HCT116 (cell line): ENCODE measurements around the gene SART1. TPM values are rescaled to one million over a fixed set of nuclear protein-coding genes. Genes with fewer than 3 reads are reported as not detected.

Experiments used
- ATAC-seq: fragments of 200-7000 bp; cut with Tn5 transposase; 2 replicates; pipeline ENCODE4 v1.9.1; 2020; ENCODE audit warnings: mild to moderate bottlenecking, moderate library complexity
- BruUV-seq: library from RNA; stranded (reverse); fragments of 400-500 nt; replicated peaks from 2 replicates; lab custom pipeline; 2021; lab: Mats Ljungman, UMichigan
- CTCF ChIA-PET: fragments of 300-600 bp; sonication (Branson Sonifier 250); formaldehyde crosslinking; loops from one replicate; lab custom pipeline; 2021; ENCODE audit warnings: antibody characterized with exemption; lab: Charles Lee
- POLR2A ChIA-PET: fragments of 300-600, 350-600 bp; sonication (Branson Sonifier 250); formaldehyde crosslinking; loops from one replicate; lab custom pipeline; 2021; ENCODE audit warnings: antibody characterized with exemption; lab: Charles Lee
- RAD21 ChIA-PET, 2 experiments: fragments of 300-600 bp; sonication (Branson Sonifier 250); formaldehyde crosslinking; loops; one replicate each; lab custom pipeline; 2023; ENCODE audit warnings: low total read pairs in 2 of 2; ENCODE audit not compliant: uncharacterized antibody in 2 of 2, unreplicated experiment in 2 of 2, low non-redundant PET in 1 of 2; lab: Charles Lee
- DNase-seq: peaks from one replicate; pipeline ENCODE4 v3.0.0-alpha.2; 2010; ENCODE audit warnings: low read depth, low spot score
- H2AFZ ChIP-seq: fragments of 200-600 bp; shearing (Covaris generic), sonication (generic); 2 replicates; pipeline ENCODE4 v1.6.1; 2017; ENCODE audit warnings: low read depth, mixed run types, mixed read lengths, antibody characterized with exemption, low read length; ENCODE audit not compliant: poor library complexity, severe bottlenecking
- H3K27ac ChIP-seq: 2 replicates; pipeline ENCODE4 v1.5.1; 2012; ENCODE audit warnings: low read depth, low read length
- H3K27me3 ChIP-seq: fragments of 200-600 bp; sonication (generic); 2 replicates; pipeline ENCODE4 v1.6.1; 2016; ENCODE audit warnings: mixed run types, low read length, mixed read lengths; ENCODE audit not compliant: insufficient read depth
- H3K36me3 ChIP-seq, 2 experiments: fragments of 200-500 bp in 1 of 2; fragments of 200-600 bp in 1 of 2; sonication (Bioruptor generic) in 1 of 2; sonication (generic) in 1 of 2; 2 replicates each; pipeline versions ENCODE4 v1.5.1 to v1.6.1; 2014 to 2016; ENCODE audit warnings: low read length in 2 of 2, inconsistent platforms in 1 of 2, mixed read lengths in 1 of 2, mixed run types in 1 of 2; ENCODE audit not compliant: insufficient read depth in 2 of 2, control insufficient read depth in 1 of 2
- H3K4me1 ChIP-seq, 2 experiments: fragments of 200-600 bp in 1 of 2; sonication (generic) in 1 of 2; 2 replicates each; pipeline versions ENCODE4 v1.5.1 to v1.6.1; 2012 to 2017; ENCODE audit warnings: low read length in 2 of 2, inconsistent platforms in 1 of 2, mild to moderate bottlenecking in 1 of 2, mixed read lengths in 1 of 2, mixed run types in 1 of 2, moderate library complexity in 1 of 2; ENCODE audit not compliant: insufficient read depth in 2 of 2, control insufficient read depth in 1 of 2
- H3K4me2 ChIP-seq: fragments of 200-600 bp; sonication (generic); 2 replicates; pipeline ENCODE4 v1.6.1; 2017; ENCODE audit warnings: mixed run types, low read length, mixed read lengths
- H3K4me3 ChIP-seq, 2 experiments: fragments of 200-600 bp in 1 of 2; sonication (generic) in 1 of 2; replicated peaks in 1 of 2; 2 replicates each; pipeline ENCODE4 v1.5.1; 2011 to 2016; ENCODE audit warnings: low read length in 2 of 2, control low read depth in 1 of 2, low read depth in 1 of 2, mild to moderate bottlenecking in 1 of 2, mixed read lengths in 1 of 2, mixed run types in 1 of 2
- H3K79me2 ChIP-seq: fragments of 200-600 bp; sonication (generic); 2 replicates; pipeline ENCODE4 v1.6.1; 2017; ENCODE audit warnings: mild to moderate bottlenecking, mixed run types, low read length, moderate library complexity, mixed read lengths; ENCODE audit not compliant: insufficient read depth
- H3K9ac ChIP-seq: fragments of 200-600 bp; sonication (generic); 2 replicates; pipeline ENCODE4 v1.6.1; 2016; ENCODE audit warnings: low read length, mixed read lengths
- H3K9me2 ChIP-seq: fragments of 200-600 bp; sonication (generic), shearing (Covaris generic); 2 replicates; pipeline ENCODE4 v1.6.1; 2017; ENCODE audit warnings: mixed run types, mild to moderate bottlenecking, moderate library complexity; ENCODE audit not compliant: insufficient read depth
- H3K9me3 ChIP-seq, 2 experiments: fragments of 200-500 bp in 1 of 2; fragments of 200-600 bp in 1 of 2; sonication (Bioruptor generic) in 1 of 2; sonication (generic) in 1 of 2; 2 replicates each; pipeline ENCODE4 v1.6.1; 2014 to 2017; ENCODE audit warnings: low read length in 2 of 2, mixed read lengths in 2 of 2, inconsistent platforms in 1 of 2, low read depth in 1 of 2, mild to moderate bottlenecking in 1 of 2, mixed run types in 1 of 2, moderate library complexity in 1 of 2; ENCODE audit not compliant: control insufficient read depth in 1 of 2, insufficient read depth in 1 of 2
- H4K20me1 ChIP-seq: fragments of 200-600 bp; sonication (generic), shearing (Covaris generic); 2 replicates; pipeline ENCODE4 v1.6.1; 2017; ENCODE audit warnings: mixed run types, mild to moderate bottlenecking, moderate library complexity; ENCODE audit not compliant: insufficient read depth
- CBX3 ChIP-seq: IDR thresholded peaks from 2 replicates; pipeline ENCODE4 v1.6.1; 2012; ENCODE audit warnings: low read depth
- CEBPB ChIP-seq: IDR thresholded peaks from 2 replicates; pipeline ENCODE4 v1.6.1; 2012; ENCODE audit warnings: low read depth
- EGR1 ChIP-seq: IDR thresholded peaks from 2 replicates; pipeline ENCODE4 v1.6.1; 2012; ENCODE audit warnings: low read depth
- ELF1 ChIP-seq: IDR thresholded peaks from 2 replicates; pipeline ENCODE4 v1.6.1; 2012; ENCODE audit warnings: low read depth, borderline replicate concordance
- EZH2phosphoT487 ChIP-seq: fragments of 200-600 bp; IDR thresholded peaks from 2 replicates; pipeline ENCODE4 v1.6.1; 2018; ENCODE audit warnings: antibody characterized with exemption, borderline replicate concordance
- FOSL1 ChIP-seq: IDR thresholded peaks from 2 replicates; pipeline ENCODE4 v1.6.1; 2012; ENCODE audit warnings: low read depth
- MAX ChIP-seq: IDR thresholded peaks from 2 replicates; pipeline ENCODE4 v1.6.1; 2012
- POLR2A ChIP-seq: IDR thresholded peaks from 2 replicates; pipeline ENCODE4 v1.7.0; 2011; ENCODE audit warnings: borderline replicate concordance; ENCODE audit not compliant: insufficient read depth, insufficient read length; ENCODE audit errors: extremely low read depth
- POLR2AphosphoS5 ChIP-seq: IDR thresholded peaks from 2 replicates; pipeline ENCODE4 v1.6.1; 2011; ENCODE audit warnings: mild to moderate bottlenecking, low read depth, low read length, moderate library complexity
- RAD21 ChIP-seq: IDR thresholded peaks from 2 replicates; pipeline ENCODE4 v1.6.1; 2012; ENCODE audit warnings: low read depth, mild to moderate bottlenecking
- SIN3A ChIP-seq: IDR thresholded peaks from 2 replicates; pipeline ENCODE4 v1.6.1; 2012; ENCODE audit warnings: low read depth
- SP1 ChIP-seq: IDR thresholded peaks from 2 replicates; pipeline ENCODE4 v1.6.1; 2012; ENCODE audit warnings: low read depth
- SRF ChIP-seq: IDR thresholded peaks from 2 replicates; pipeline ENCODE4 v1.6.1; 2012; ENCODE audit warnings: low read depth
- TCF7L2 ChIP-seq: IDR thresholded peaks from 2 replicates; pipeline ENCODE4 v1.7.0; 2011; ENCODE audit warnings: borderline replicate concordance, inconsistent platforms; ENCODE audit not compliant: insufficient read depth, insufficient read length; ENCODE audit errors: extremely low read depth
- ZNF274 ChIP-seq: fragments of 200-500 bp; sonication (Bioruptor generic); IDR thresholded peaks from 2 replicates; pipeline ENCODE4 v1.6.1; 2014; ENCODE audit warnings: mild to moderate bottlenecking, low read depth, low read length, inconsistent platforms
- intact Hi-C: fragments of 100-400 bp; cut with micrococcal nuclease; formaldehyde crosslinking; loops from 2 replicates; pipeline ENCODE4 v1.10.0; 2022
- total RNA-seq: library from RNA; stranded (reverse); gene quantifications from one replicate; pipeline ENCODE4 v1.2.1, GENCODE V29; 2021; ENCODE audit not compliant: unreplicated experiment
- TF ChIP-seq, protein P1 (sequence below), 3 experiments: fragments of 200-600 bp in 1 of 3; sonication (generic) in 1 of 3; IDR thresholded peaks in 2 of 3; conservative IDR thresholded peaks in 1 of 3; 2 replicates each; pipeline ENCODE4 v1.5.1; 2012 to 2017; ENCODE audit warnings: low read depth in 2 of 3, low read length in 2 of 3, antibody characterized with exemption in 1 of 3, borderline replicate concordance in 1 of 3, control low read depth in 1 of 3, mild to moderate bottlenecking in 1 of 3, mixed read lengths in 1 of 3, mixed run types in 1 of 3, moderate library complexity in 1 of 3; ENCODE audit not compliant: insufficient read depth in 1 of 3
- TF ChIP-seq, protein P2 (sequence below): IDR thresholded peaks from 2 replicates; pipeline ENCODE4 v1.6.1; 2012; ENCODE audit warnings: low read depth
- TF ChIP-seq, protein P3 (sequence below): IDR thresholded peaks from 2 replicates; pipeline ENCODE4 v1.6.1; 2011; ENCODE audit warnings: mild to moderate bottlenecking, low read length, moderate library complexity; ENCODE audit not compliant: insufficient replicate concordance; ENCODE audit errors: extremely low read depth

SART1 gene
- total RNA-seq, 1 experiment from 2014 or later, result 47.9 TPM

DNA sequence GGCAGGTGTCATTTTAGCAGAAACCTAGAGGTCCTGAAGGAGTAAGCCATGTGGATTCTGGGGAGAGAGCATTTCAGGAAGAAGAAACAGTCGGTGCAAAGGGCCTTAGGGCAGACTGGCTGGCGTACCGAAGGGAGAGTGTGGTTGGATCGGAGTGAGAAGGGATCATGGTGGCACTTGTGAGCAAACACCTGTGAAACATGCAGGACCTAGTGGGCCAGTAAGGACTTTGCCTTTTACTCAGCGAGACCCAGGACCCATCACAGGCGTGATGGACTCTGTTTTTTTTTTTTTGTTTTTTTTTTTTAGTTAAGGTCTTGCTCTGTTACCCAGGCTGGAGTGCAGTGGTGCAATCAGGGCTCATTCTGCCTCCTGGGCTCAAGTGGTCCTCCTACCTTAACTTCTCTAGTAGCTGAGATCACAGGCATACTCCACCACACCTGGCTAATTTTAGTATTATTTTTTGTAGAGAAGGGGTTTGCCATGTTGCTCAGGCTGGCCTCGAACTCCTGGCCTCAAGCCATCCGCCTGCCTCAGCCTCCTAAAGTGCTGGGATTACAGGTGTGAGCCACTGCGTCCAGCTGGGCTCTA is 19.7 kb upstream of the SART1 start (continued):
- TF ChIP-seq, protein P1, sequence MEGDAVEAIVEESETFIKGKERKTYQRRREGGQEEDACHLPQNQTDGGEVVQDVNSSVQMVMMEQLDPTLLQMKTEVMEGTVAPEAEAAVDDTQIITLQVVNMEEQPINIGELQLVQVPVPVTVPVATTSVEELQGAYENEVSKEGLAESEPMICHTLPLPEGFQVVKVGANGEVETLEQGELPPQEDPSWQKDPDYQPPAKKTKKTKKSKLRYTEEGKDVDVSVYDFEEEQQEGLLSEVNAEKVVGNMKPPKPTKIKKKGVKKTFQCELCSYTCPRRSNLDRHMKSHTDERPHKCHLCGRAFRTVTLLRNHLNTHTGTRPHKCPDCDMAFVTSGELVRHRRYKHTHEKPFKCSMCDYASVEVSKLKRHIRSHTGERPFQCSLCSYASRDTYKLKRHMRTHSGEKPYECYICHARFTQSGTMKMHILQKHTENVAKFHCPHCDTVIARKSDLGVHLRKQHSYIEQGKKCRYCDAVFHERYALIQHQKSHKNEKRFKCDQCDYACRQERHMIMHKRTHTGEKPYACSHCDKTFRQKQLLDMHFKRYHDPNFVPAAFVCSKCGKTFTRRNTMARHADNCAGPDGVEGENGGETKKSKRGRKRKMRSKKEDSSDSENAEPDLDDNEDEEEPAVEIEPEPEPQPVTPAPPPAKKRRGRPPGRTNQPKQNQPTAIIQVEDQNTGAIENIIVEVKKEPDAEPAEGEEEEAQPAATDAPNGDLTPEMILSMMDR (IDR thresholded peaks at IDR 0.05 in 2 of 3, conservative IDR thresholded peaks at IDR 0.05 in 1 of 3; ENCODE audit: borderline replicate concordance in 1 of 3, insufficient read depth in 1 of 3, low read depth in 2 of 3, low read length in 2 of 3), result no peak
- TF ChIP-seq FOSL1, result no peak
- TF ChIP-seq, protein P2, sequence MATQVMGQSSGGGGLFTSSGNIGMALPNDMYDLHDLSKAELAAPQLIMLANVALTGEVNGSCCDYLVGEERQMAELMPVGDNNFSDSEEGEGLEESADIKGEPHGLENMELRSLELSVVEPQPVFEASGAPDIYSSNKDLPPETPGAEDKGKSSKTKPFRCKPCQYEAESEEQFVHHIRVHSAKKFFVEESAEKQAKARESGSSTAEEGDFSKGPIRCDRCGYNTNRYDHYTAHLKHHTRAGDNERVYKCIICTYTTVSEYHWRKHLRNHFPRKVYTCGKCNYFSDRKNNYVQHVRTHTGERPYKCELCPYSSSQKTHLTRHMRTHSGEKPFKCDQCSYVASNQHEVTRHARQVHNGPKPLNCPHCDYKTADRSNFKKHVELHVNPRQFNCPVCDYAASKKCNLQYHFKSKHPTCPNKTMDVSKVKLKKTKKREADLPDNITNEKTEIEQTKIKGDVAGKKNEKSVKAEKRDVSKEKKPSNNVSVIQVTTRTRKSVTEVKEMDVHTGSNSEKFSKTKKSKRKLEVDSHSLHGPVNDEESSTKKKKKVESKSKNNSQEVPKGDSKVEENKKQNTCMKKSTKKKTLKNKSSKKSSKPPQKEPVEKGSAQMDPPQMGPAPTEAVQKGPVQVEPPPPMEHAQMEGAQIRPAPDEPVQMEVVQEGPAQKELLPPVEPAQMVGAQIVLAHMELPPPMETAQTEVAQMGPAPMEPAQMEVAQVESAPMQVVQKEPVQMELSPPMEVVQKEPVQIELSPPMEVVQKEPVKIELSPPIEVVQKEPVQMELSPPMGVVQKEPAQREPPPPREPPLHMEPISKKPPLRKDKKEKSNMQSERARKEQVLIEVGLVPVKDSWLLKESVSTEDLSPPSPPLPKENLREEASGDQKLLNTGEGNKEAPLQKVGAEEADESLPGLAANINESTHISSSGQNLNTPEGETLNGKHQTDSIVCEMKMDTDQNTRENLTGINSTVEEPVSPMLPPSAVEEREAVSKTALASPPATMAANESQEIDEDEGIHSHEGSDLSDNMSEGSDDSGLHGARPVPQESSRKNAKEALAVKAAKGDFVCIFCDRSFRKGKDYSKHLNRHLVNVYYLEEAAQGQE, result no peak
- TF ChIP-seq CEBPB, result no peak
- no peak for TF ChIP-seq ELF1
- TF ChIP-seq CBX3, result no peak

GRCh38 chr11:65942531-65942930 is 19.0 kb upstream of the SART1 start:
- intact Hi-C loops, result no loop called here
- no peaks in the 10 kb centered on the region for H3K9me2 ChIP-seq
- ChIA-PET CTCF (no interaction called here), POLR2A (no interaction called here), RAD21 (no interaction called here)
- ATAC-seq (no peak), DNase-seq (no peak)
- H3K27ac ChIP-seq, result no peak overlapping the region
- no peak overlapping the region for H2AFZ ChIP-seq
- H3K79me2 ChIP-seq, result no peaks in the 10 kb centered on the region
- H3K4me1 ChIP-seq, result no peaks in the 10 kb centered on the region
- H3K27me3 ChIP-seq, result no peaks in the 10 kb centered on the region
- no peak overlapping the region for H3K4me2 ChIP-seq
- no peak overlapping the region for H3K9ac ChIP-seq
- no peak for TF ChIP-seq EGR1
- no peak for TF ChIP-seq CBX3
- TF ChIP-seq TCF7L2, result no peak
- no peak for TF ChIP-seq ZNF274
- TF ChIP-seq RAD21, result no peak
- TF ChIP-seq SIN3A, result no peak
- TF ChIP-seq EZH2phosphoT487, result no peak
- no peak for TF ChIP-seq FOSL1
- TF ChIP-seq POLR2A, result no peak
- no peak for TF ChIP-seq SP1
- TF ChIP-seq MAX, result no peak
- TF ChIP-seq POLR2AphosphoS5, result no peak
- TF ChIP-seq SRF, result no peak
- TF ChIP-seq, protein P3, sequence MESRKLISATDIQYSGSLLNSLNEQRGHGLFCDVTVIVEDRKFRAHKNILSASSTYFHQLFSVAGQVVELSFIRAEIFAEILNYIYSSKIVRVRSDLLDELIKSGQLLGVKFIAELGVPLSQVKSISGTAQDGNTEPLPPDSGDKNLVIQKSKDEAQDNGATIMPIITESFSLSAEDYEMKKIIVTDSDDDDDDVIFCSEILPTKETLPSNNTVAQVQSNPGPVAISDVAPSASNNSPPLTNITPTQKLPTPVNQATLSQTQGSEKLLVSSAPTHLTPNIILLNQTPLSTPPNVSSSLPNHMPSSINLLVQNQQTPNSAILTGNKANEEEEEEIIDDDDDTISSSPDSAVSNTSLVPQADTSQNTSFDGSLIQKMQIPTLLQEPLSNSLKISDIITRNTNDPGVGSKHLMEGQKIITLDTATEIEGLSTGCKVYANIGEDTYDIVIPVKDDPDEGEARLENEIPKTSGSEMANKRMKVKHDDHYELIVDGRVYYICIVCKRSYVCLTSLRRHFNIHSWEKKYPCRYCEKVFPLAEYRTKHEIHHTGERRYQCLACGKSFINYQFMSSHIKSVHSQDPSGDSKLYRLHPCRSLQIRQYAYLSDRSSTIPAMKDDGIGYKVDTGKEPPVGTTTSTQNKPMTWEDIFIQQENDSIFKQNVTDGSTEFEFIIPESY, result no peak
- H3K36me3 ChIP-seq, result no peaks in the 10 kb centered on the region
- no TSS peak for BruUV-seq
- H4K20me1 ChIP-seq, result no peaks in the 10 kb centered on the region
- H3K4me3 ChIP-seq, result no peak overlapping the region
- no peaks in the 10 kb centered on the region for H3K9me3 ChIP-seq
